Natural killer cell (primary cell): ENCODE measurements around the gene HMX1. TPM values are rescaled to one million over a fixed set of nuclear protein-coding genes. Genes with fewer than 3 reads are reported as not detected.

Source experiments
- ATAC-seq, 3 donors: fragments of 150-1000 bp in 2 of 3; fragments of 200-7000 bp in 1 of 3; cut with Tn5 transposase; 1 replicate in 1 of 3; 2 replicates in 2 of 3; pipeline ENCODE4 v1.10.0; 2021; ENCODE audit warnings: mild to moderate bottlenecking in 2 of 3, moderate library complexity in 2 of 3
- DNase-seq, 2 donors: peaks; one replicate each; pipeline versions ENCODE4 v3.0.0 to v3.0.0-alpha.2; 2013 to 2021; ENCODE audit warnings: mixed read lengths in 1 of 2
- H3K27ac ChIP-seq: one replicate; pipeline ENCODE4 v1.5.1; 2013; ENCODE audit warnings: mild to moderate bottlenecking, low read length
- H3K27me3 ChIP-seq: one replicate; pipeline ENCODE4 v1.6.1; 2013; ENCODE audit warnings: low read length; ENCODE audit not compliant: control insufficient read depth, insufficient read depth
- H3K36me3 ChIP-seq: one replicate; pipeline ENCODE4 v1.6.1; 2013; ENCODE audit warnings: low read length; ENCODE audit not compliant: control insufficient read depth, insufficient read depth
- H3K4me1 ChIP-seq: one replicate; pipeline ENCODE4 v1.6.1; 2013; ENCODE audit warnings: low read length; ENCODE audit not compliant: control insufficient read depth, insufficient read depth
- H3K4me3 ChIP-seq: one replicate; pipeline ENCODE4 v1.5.1; 2013; ENCODE audit warnings: low read length
- H3K9me3 ChIP-seq: one replicate; pipeline ENCODE4 v1.6.1; 2013; ENCODE audit warnings: low read length; ENCODE audit not compliant: control insufficient read depth, insufficient read depth
- H3K27ac Mint-ChIP-seq, 2 donors: one replicate each; pipeline ENCODE4 v1.8.0; 2022; ENCODE audit warnings: mild to moderate bottlenecking in 2 of 2, mixed read lengths in 2 of 2, moderate library complexity in 1 of 2
- H3K27me3 Mint-ChIP-seq, 2 donors: one replicate each; pipeline ENCODE4 v1.8.0; 2022; ENCODE audit warnings: low read depth in 2 of 2, mixed read lengths in 2 of 2
- H3K36me3 Mint-ChIP-seq: one replicate; pipeline ENCODE4 v1.8.0; 2022; ENCODE audit warnings: mixed read lengths
- H3K4me1 Mint-ChIP-seq, 2 donors: one replicate each; pipeline ENCODE4 v1.8.0; 2022; ENCODE audit warnings: mixed read lengths in 2 of 2
- H3K4me3 Mint-ChIP-seq: one replicate; pipeline ENCODE4 v1.8.0; 2022; ENCODE audit warnings: mild to moderate bottlenecking, moderate library complexity, mixed read lengths
- H3K9me3 Mint-ChIP-seq, 2 donors: one replicate each; pipeline ENCODE4 v1.8.0; 2022; ENCODE audit warnings: mixed read lengths in 2 of 2
- CTCF ChIP-seq: fragments of 200-600 bp; IDR thresholded peaks from one replicate; pipeline ENCODE4 v1.8.0; 2022; ENCODE audit warnings: antibody characterized with exemption
- WGBS: methylation state at CpG from one replicate; pipeline ENCODE4 v1.1.7; 2013; ENCODE audit warnings: missing lambda C conversion rate; ENCODE audit not compliant: insufficient coverage; 5-methylcytosine and 5-hydroxymethylcytosine counted together
- intact Hi-C: fragments of 100-400 bp; cut with micrococcal nuclease; formaldehyde crosslinking; loops from one replicate; pipeline ENCODE4 v1.14.2; 2022
- total RNA-seq, 4 donors: library from RNA; stranded (reverse); fragments of 120-200 nt in 1 of 4; gene quantifications; one replicate each; pipeline versions ENCODE4 v1.2.3 to v1.2.4, GENCODE V29; 2013 to 2022

The HMX1 gene
- total RNA-seq, 3 donors from 2014 or later (not counting 1 experiment from before 2014, with no cell fraction given) = not detected

- H3K27me3 ChIP-seq = no peaks in the 10 kb centered on the region
- ATAC-seq (no peak), DNase-seq (no peak)
- 71% methylated on average over 18 of the region's 18 CpGs for WGBS
- intact Hi-C loops = no loop called here
- no peaks in the 10 kb centered on the region for H3K9me3 Mint-ChIP-seq
- TF ChIP-seq CTCF = no peak
- no peaks in the 10 kb centered on the region for H3K4me1 ChIP-seq
- peaks cover 0 to under 1% of the 10 kb centered on the region in 2 donors for H3K4me1 Mint-ChIP-seq
- peaks cover 5 to 20% of the 10 kb centered on the region in 2 donors for H3K27me3 Mint-ChIP-seq
- no peaks in the 10 kb centered on the region for H3K36me3 ChIP-seq
- H3K27ac Mint-ChIP-seq = no peak overlapping the region
- H3K36me3 Mint-ChIP-seq = no peaks in the 10 kb centered on the region
- H3K4me3 Mint-ChIP-seq = no peak overlapping the region
- H3K27ac ChIP-seq = no peak overlapping the region
- H3K4me3 ChIP-seq = no peak overlapping the region
- H3K9me3 ChIP-seq = peaks cover 9% of the 10 kb centered on the region
Observed at GRCh38 chr4:8849266-8850073, 22.2 kb downstream of the HMX1 start.

- no peak overlapping the region for H3K4me3 Mint-ChIP-seq
Observed at GRCh38 chr4:8848507-8849265, 23.0 kb downstream of the HMX1 start.

GRCh38 chr4:8847764-8848163, 23.9 kb downstream of the HMX1 start:
- intact Hi-C loops = no loop called here
- H3K36me3 Mint-ChIP-seq = no peaks in the 10 kb centered on the region

More at GRCh38 chr4:8848507-8849265, 23.0 kb downstream of the HMX1 start:
- no peak overlapping the region for H3K4me3 ChIP-seq
- no peaks in the 10 kb centered on the region for H3K9me3 Mint-ChIP-seq
- no peaks in the 10 kb centered on the region for H3K4me1 ChIP-seq
- no peak for DNase-seq
- H3K27me3 Mint-ChIP-seq = peaks cover 4 to 20% of the 10 kb centered on the region in 2 donors
- H3K27ac ChIP-seq = no peak overlapping the region
- no peaks in the 10 kb centered on the region for H3K36me3 ChIP-seq
- no peaks in the 10 kb centered on the region for H3K27me3 ChIP-seq
- TF ChIP-seq CTCF = no peak
- WGBS = 74% methylated on average over 14 of the region's 14 CpGs
- no peaks in the 10 kb centered on the region for H3K4me1 Mint-ChIP-seq
- intact Hi-C loops = no loop called here
- H3K36me3 Mint-ChIP-seq = no peaks in the 10 kb centered on the region
- peaks cover 9% of the 10 kb centered on the region for H3K9me3 ChIP-seq
- no peak overlapping the region for H3K27ac Mint-ChIP-seq
- ATAC-seq = no peak

More at GRCh38 chr4:8847764-8848163, 23.9 kb downstream of the HMX1 start:
- H3K27me3 ChIP-seq = no peaks in the 10 kb centered on the region
- H3K4me3 ChIP-seq = no peak overlapping the region
- no peak overlapping the region for H3K27ac ChIP-seq
- TF ChIP-seq CTCF = no peak
- no peak overlapping the region for H3K27ac Mint-ChIP-seq
- DNase-seq (no peak), ATAC-seq (no peak)
- no peaks in the 10 kb centered on the region for H3K9me3 Mint-ChIP-seq
- no peak overlapping the region for H3K4me3 Mint-ChIP-seq
- no peaks in the 10 kb centered on the region for H3K4me1 ChIP-seq
- WGBS = 9% methylated on average over 9 of the region's 10 CpGs
- peaks cover 4 to 21% of the 10 kb centered on the region in 2 donors for H3K27me3 Mint-ChIP-seq
- H3K36me3 ChIP-seq = no peaks in the 10 kb centered on the region
- no peaks in the 10 kb centered on the region for H3K4me1 Mint-ChIP-seq
- peaks cover 4% of the 10 kb centered on the region for H3K9me3 ChIP-seq
